Measurements from ENCODE around the gene FGD3.
"Not testable (repeated sequence)": the region's sequence is repeated elsewhere in the genome, so short reads cannot be mapped to it uniquely, and the experiment has no call there.

FGD3 gene

GRCh38 chr9:93011114-93011513 lies 63.8 kb downstream of the FGD3 start:
- DNase-seq: no peak

GRCh38 chr9:93012963-93013855 lies 65.9 kb downstream of the FGD3 start:
- DNase-seq: no peak

- no peak for DNase-seq
These were observed 66.7 kb downstream of the FGD3 start for GRCh38 chr9:93013856-93014582.

- DNase-seq: not testable (repeated sequence)
These were observed 67.9 kb downstream of the FGD3 start for GRCh38 chr9:93015190-93015589.

GRCh38 chr9:93017621-93018020 lies 70.3 kb downstream of the FGD3 start:
- no peak for DNase-seq

- DNase-seq: no peak
These were observed 72.8 kb downstream of the FGD3 start for GRCh38 chr9:93020151-93020550.

GRCh38 chr9:93020771-93021670 lies 73.7 kb downstream of the FGD3 start:
- DNase-seq: no peak

- no peak for DNase-seq
These were observed 74.7 kb downstream of the FGD3 start for GRCh38 chr9:93022066-93022465.

GRCh38 chr9:93022721-93023520 lies 75.6 kb downstream of the FGD3 start:
- DNase-seq: no peak

- no peak for DNase-seq
These were observed 76.1 kb downstream of the FGD3 start for GRCh38 chr9:93023521-93023815.

- DNase-seq: no peak
These were observed 77.3 kb downstream of the FGD3 start for GRCh38 chr9:93024646-93024910.

GRCh38 chr9:93024986-93025630 lies 77.8 kb downstream of the FGD3 start:
- DNase-seq: no peak

- no peak for DNase-seq
These were observed 78.4 kb downstream of the FGD3 start for GRCh38 chr9:93025736-93026135.

GRCh38 chr9:93026640-93027039 lies 79.3 kb downstream of the FGD3 start:
- DNase-seq: no peak

GRCh38 chr9:93027750-93028149 lies 80.4 kb downstream of the FGD3 start:
- DNase-seq: no peak

GRCh38 chr9:93028448-93029006 lies 81.2 kb downstream of the FGD3 start:
- peak; percentile 30 for DNase-seq

GRCh38 chr9:93030642-93031628 lies 83.6 kb downstream of the FGD3 start:
- DNase-seq: no peak

GRCh38 chr9:93031629-93032430 lies 84.5 kb downstream of the FGD3 start:
- DNase-seq: no peak

GRCh38 chr9:93032545-93032944 lies 85.2 kb downstream of the FGD3 start:
- no peak for DNase-seq

GRCh38 chr9:93033531-93033930 lies 86.2 kb downstream of the FGD3 start:
- no peak for DNase-seq
